ENCODE results near the gene MAST2.

DNA sequence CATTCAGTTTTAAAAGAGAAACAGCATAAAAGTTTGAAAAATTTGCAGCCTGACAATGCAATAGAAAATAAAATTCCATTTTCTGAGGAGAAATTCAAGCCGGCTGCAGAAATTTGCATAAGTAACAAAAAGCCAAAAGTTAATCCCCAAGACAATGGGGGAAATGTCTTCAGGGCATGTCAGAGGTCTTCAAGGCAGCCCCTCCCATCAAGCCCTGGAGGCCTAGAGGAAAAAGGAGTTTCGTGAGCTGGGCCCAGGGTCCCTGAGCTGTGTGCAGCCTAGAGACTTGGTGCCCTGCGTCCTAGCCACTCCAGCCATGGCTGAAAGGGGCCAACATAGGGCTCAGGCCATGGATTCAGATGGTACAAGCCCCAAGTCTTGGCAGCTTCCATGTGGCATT, 254.4 kb downstream of the MAST2 start:
- TF ChIP-seq CTCF (conservative IDR thresholded peaks at IDR 0.05 in 1 of 2, IDR thresholded peaks at IDR 0.05 in 1 of 2; ENCODE audit: extremely low read depth in 1 of 2, insufficient read depth in 1 of 2, low read depth in 1 of 2, low read length in 2 of 2) (no peak), EZH2 (IDR thresholded peaks at IDR 0.05; ENCODE audit: borderline replicate concordance, low read length) (no peak)

All from mammary epithelial cell (primary cell).